NT2/D1 (cell line): ENCODE measurements around the gene PKD2.

ENCODE experiments used
- SUZ12 ChIP-seq: IDR thresholded peaks from 2 replicates; pipeline ENCODE4 v1.6.1; 2011; ENCODE audit not compliant: insufficient read length, insufficient read depth; ENCODE audit errors: extremely low read depth
- YY1 ChIP-seq: IDR thresholded peaks from 2 replicates; pipeline ENCODE4 v1.6.1; 2011; ENCODE audit not compliant: insufficient read length, insufficient read depth
- ZNF274 ChIP-seq: IDR thresholded peaks from 2 replicates; pipeline ENCODE4 v1.6.1; 2011; ENCODE audit warnings: mild to moderate bottlenecking, low read depth, low read length

DNA sequence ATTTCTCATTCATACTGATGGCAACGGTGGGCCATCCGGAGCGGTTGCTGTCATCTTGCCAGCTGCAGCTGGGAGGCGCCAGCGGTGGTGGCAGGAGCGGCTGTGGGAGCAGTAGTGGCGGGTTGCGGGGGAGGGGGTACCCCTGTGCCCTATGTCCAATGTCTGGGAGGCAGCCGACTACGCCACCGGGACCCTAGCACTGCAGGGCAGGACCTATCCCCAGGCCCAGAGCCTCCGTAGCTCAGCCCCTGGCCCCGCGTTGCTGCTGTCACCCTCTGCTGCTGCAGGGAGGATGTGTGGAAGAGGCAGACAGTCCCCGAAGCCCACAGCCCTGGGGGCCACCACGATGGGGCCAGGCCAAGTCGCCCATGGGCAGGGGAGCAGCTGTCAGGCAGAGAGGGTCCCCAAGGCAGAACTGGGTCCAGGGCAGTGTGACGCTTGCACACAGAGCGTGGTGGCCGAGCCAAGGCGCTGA lies 41.9 kb upstream of the PKD2 start:
- no peak for TF ChIP-seq ZNF274
- TF ChIP-seq YY1 = no peak
- no peak for TF ChIP-seq SUZ12
